HS-5 (cell line): Measurements from ENCODE around the gene LRRC4C.
"Not testable (repeated sequence)": the region's sequence is repeated elsewhere in the genome, so short reads cannot be mapped to it uniquely, and the experiment has no call there.

ENCODE experiments used
- DNase-seq: peaks from one replicate; pipeline ENCODE4 v3.0.0-alpha.2; 2012; ENCODE audit warnings: low read depth

Gene LRRC4C

GRCh38 chr11:41116970-41117369, 342.5 kb downstream of the LRRC4C start:
- DNase-seq: no peak

- DNase-seq: no peak
These were observed 344.4 kb downstream of the LRRC4C start for GRCh38 chr11:41115066-41115465.

GRCh38 chr11:41113160-41113559, 346.3 kb downstream of the LRRC4C start:
- no peak for DNase-seq

DNA sequence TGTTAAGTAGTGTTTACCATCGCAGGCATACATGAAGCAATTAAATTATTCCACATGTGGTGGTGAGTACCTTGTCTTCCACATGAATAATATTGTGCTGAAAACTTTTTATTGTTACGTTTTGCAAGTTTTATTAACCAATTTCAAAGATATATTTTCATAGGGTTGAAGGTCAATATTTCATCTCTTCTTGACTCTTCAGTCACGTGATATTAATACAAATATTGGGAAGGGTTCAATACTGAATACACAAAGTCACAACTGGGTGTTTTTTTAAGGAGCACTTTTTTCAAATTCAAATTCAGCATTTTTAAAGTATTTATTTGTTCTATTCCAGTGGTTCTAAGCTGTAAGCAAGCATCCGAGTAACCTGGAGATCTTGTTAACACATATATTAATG, 348.9 kb downstream of the LRRC4C start:
- no peak for DNase-seq

DNA sequence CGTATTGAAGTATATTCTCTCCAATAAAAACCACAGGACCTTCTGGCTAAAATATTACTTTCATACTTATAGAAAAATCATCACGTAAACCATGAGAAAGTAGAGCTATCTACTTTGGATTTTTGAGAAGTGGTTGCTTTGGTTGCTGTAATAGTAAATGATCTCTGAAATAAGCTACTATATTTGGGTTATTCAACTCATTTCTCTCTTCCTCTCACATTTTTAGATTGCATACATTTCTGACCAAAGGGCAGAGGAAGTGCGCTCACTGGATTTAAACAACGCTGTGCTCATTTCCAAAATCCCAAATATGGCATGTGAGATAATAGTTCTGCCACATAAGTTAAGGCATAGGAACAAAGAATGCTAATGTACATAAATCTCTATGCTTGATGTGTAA, 357.0 kb downstream of the LRRC4C start:
- no peak for DNase-seq

GRCh38 chr11:41099654-41100053, 359.8 kb downstream of the LRRC4C start:
- no peak for DNase-seq

DNA sequence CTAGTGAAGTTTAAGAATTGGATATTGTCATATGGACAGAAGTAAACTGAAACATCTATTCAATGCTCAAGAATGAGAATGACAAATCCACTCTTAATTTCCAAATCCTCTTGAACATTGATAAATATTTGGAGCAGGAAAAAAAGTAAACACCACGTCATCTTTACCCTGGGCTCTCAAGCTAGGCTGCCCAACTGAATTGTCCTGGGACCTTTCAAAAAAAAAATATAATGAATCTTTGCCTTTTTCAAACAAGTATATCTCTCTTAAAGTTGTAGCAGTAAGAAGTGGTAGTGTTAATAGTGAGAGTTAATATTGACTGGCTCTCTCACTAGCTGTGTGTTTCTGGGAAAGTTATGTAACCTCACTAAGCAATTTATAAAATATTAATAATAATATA, 374.3 kb downstream of the LRRC4C start:
- DNase-seq: no peak

DNA sequence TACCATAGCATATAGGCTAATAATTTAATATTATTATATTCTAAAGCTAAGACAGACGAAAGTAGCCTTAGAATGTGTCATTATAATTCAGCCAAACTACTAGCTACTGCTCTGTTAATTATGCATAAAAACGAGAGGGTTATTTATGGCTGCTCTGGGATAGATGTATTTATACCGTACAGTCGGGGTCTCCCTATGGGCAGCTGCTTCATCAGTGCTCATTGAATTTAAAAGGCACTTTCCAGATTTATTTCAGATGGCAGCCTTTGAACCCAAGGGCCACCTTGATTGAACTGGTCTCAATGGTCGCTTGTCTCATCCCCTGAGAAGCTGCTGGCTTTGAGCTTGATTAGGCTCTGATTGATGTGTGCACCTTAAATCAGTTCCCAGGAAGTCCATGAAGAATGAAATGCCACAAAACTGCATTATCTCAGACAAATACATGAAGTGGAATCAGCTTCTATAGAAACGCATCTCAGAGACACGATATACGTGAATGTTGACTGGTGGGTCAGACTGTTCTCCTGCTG, 377.6 kb downstream of the LRRC4C start:
- DNase-seq: no peak

GRCh38 chr11:41074318-41074717, 385.1 kb downstream of the LRRC4C start:
- no peak for DNase-seq

DNA sequence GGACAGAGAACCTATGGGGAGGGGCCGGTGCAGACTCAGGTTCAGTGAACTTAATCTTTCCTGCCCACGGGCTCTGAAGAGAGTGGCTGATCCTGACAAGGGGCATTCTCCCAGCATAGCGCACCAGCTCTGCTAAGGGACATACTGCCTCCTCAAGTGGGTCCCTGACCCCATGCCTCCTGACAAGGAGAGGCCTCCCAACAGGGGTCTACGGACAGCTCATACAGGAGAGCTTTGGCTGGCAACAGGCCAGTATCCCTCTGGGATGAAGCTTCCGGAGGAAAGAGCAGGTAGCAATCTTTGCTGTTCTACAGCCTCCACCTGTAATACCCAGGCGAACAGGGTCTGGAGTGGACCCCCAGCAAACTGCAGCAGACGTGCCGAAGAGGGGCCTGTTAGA, 394.0 kb downstream of the LRRC4C start:
- DNase-seq: no peak

DNA sequence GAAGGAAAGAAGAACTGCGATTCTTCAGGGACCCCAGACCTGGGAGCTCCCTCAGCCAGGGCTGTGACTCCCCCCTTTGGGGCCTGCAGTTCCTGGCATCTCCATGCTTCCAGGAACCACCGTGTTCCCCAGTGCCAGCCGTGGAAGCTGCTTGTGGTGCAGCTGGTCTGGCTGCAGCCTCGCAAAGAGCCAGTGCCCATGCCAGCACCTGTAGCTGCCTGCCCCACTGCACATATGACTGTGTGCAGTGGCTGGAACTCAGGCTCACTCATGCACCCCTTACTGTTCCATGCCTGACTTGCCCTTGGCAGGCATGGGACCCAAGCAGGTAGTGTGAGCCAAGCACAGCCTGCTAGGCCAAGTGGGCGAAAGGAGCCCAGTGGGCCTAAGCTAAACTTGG, 401.3 kb downstream of the LRRC4C start:
- DNase-seq: no peak

DNA sequence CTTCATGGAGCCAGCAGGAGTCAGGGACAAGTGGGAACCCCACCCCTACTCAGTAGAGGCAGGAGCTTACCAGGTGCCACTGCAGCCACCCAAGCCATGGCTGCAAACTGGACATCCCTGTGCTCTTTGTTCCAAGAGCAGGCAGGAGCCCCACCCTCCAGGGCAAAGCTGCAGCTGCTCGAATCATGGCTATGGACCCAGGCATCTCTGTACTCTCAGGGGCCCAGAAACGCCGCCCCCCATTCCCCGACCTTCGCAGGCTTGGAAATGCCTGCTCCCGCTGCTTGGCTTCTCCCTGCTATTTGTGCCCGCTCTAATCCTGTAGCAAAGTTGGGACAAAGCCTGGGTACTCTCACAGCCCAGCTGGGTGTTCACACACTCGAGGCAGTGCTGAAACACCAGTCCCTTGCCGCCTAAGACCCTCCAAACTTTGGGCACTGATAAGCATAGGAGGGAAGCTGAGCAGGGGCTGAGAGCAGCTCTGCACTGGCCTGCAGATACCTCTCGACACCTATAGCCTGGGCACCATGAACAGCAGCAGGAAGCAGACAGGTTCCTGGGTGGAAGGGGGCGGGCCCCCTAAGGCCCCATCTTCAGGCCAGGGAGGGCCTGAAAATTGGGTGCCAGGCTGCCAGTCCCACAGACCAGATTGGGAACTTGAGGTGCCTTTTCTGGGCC, 402.4 kb downstream of the LRRC4C start:
- no peak for DNase-seq

GRCh38 chr11:41053894-41054293, 405.6 kb downstream of the LRRC4C start:
- DNase-seq: no peak

- DNase-seq: no peak
These were observed 407.4 kb downstream of the LRRC4C start for GRCh38 chr11:41051919-41052635.

DNA sequence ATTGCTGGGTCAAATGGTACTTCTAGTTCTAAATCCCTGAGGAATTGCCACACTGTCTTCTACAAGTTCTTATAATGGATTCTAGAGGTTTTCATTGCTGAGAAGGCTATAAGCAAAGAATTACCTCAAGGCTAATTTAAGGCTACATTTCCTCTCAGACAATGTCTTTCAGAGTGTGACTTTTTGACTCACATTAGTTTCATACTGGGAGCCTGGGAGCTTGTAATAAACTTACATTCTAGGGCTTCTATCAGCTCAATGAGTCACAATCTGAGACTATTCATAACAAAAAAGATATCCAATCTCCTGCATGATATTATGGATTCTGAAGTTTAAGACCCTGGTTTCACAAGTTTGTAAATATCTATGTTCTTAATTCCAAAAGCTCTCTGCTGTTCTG, 408.7 kb downstream of the LRRC4C start:
- DNase-seq: no peak

DNA sequence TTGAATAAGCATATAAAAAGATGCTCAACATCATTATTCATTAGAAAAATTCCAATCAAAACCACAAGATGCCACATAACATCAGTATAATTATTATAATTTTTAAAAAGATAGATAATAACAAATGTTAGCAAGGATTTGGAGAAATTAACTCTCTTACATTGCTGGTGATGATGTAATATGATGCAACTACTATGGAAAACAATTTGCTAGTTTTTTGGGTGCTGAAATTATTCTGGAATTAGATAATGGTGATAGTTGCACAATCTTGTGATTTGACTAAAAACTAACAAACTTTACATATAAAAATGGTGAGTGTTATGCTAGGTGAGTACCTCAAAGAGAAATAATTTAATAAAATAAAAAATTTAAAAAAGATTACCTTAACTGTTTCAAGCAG, 412.2 kb downstream of the LRRC4C start:
- no peak for DNase-seq

DNA sequence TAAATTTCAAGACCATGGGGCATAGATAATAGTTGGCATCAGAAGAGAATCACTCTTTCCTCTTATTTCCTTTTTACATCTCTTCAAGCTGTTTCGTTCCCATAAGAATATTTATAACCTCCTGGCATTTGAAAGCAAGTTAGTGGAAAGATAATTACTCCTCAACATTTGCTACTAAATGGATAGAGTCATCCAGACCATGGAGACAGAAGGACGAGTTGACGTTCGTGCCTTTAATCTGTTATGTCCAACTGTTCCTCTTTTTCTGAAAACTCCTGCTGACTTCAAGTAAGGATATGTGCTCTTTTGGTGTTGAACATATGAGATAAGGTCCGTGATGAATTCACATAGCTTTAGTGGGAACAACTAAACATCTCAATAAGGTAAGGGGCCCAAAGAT, 414.2 kb downstream of the LRRC4C start:
- DNase-seq: no peak

DNA sequence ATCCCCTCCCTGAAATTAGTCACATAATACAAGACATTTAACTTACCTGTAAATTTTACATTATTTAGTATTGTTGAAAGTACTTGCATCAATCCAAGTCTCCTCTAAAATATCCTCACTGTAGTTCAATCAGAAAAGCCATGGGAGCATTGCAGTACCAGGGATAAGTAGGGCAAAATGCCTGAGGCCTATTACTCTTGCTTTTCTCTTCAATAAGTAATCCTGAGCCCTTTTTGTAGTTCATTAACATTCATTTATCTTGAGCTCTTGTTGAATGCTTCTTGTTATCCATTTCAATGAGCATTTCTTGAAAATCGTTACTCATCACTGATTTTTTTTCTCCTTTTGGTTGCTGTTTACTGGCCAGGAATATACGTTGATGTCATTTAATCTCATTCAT, 414.7 kb downstream of the LRRC4C start:
- no peak for DNase-seq

DNA sequence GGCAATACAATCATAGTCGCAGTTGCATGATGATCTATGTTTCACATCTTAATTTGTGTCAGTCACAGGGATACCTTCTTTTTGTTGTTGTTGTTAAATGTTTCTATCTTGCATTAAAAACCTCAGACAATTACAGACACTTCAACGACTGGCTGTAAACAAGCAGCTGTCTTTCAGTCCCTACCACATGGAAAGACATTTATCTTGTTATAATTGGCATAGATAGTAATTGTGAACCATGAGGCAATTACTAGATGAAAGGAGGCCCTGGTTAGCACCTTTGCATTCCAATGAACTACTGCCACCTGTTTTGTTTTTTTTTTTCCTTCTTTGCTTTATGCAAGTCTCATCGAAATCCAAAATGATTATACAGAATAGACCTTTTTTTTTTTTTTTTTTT, 416.8 kb downstream of the LRRC4C start:
- DNase-seq: no peak

DNA sequence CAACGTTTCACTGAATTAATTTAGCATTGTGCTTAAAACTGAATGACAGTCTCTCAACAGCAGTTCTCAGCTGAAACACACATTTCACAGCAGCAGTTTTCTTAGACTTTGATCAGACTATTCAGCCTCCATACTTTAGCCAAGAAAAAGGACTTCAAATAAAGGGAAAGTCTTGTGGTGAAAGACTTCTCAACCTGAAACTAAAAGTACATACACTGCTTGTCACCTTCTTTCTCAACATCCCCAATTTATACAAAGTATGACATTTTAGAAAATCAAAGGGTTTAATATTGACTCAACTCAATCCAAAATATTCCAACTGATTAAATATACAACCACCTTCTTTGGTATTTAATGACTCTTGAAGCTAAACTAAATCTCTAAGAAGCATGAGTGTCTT, 419.0 kb downstream of the LRRC4C start:
- no peak for DNase-seq

DNA sequence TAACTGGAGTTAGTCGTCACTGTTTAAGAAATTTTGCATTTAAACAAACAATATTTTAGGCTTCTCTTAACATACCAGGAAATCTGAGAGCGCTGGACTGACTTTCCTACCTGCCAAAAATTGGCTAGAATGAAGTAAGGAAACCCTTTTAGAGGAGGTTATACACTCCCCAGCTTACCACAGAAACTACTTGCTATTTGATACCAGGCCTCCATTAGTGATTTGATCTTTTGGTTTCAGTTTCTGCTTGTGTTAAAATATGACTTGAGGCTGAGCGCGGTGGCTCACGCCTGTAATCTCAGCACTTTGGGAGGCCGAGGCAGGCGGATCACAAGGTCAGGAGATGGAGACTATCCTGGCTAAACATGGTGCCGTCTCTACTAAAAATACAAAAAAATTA, 419.9 kb downstream of the LRRC4C start:
- no peak for DNase-seq

DNA sequence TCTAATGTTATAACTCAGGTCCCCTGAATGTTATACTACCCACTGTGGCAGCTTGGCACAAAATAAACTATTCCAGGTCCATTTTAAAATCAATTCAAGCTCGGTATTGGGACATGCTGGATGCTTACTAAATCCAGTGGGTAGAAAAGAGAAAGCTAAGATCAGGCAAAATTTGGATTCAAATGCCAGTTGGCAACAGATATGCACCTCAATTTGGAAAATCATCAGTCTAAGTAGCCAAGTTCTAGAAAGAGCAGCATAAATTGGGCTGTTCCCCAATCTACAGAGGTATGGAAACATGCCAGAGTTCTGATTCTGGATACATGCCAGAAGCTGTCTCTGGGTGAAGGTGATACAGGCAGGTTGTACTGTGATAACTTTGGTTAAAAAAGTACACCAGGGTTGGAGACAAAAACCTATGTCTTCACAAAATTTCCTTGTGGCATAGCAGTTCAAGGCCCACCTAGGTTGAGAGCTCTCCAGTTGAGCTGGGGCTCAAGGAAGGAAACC, 427.8 kb downstream of the LRRC4C start:
- DNase-seq: no peak

DNA sequence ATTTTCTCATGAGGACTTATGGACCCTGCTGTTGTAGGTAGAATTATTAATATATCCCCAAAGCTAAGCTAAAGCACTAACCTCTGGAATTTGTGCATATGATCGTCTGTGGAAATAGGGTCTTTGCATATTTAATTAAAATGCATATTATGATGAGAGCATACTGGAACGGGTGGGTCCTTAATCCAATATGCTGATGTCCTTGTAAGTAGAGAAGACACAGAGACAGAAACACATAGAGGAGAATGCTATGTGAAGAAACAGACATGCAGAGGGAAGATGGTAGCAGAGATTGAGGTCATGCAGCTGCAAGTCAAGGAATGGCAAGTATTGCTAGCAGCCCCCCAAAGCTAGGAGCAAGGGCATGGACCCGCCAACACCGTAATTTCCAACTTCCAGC, 439.2 kb downstream of the LRRC4C start:
- DNase-seq: no peak

DNA sequence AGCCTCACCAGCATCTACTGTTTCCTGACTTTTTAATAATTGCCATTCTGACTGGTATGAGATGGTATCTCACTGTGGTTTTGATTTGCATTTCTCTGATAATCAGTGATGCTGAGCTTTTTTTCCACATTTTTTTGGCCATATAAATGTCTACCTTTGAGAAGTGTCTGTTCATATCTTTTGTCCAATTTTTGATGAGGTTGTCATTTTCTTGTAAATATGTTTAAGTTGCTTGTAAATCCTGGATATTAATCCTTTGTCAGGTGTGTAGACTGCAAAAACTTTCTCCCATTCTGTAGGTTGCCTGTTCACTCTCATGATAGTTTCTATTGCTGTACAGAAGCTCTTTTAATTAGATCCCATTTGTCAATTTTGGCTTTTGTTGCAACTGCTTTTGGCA, 439.8 kb downstream of the LRRC4C start:
- not testable (repeated sequence) for DNase-seq
